ENCODE measurements around the gene KCNK10.

Gene KCNK10, protein sequence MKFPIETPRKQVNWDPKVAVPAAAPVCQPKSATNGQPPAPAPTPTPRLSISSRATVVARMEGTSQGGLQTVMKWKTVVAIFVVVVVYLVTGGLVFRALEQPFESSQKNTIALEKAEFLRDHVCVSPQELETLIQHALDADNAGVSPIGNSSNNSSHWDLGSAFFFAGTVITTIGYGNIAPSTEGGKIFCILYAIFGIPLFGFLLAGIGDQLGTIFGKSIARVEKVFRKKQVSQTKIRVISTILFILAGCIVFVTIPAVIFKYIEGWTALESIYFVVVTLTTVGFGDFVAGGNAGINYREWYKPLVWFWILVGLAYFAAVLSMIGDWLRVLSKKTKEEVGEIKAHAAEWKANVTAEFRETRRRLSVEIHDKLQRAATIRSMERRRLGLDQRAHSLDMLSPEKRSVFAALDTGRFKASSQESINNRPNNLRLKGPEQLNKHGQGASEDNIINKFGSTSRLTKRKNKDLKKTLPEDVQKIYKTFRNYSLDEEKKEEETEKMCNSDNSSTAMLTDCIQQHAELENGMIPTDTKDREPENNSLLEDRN

DNA sequence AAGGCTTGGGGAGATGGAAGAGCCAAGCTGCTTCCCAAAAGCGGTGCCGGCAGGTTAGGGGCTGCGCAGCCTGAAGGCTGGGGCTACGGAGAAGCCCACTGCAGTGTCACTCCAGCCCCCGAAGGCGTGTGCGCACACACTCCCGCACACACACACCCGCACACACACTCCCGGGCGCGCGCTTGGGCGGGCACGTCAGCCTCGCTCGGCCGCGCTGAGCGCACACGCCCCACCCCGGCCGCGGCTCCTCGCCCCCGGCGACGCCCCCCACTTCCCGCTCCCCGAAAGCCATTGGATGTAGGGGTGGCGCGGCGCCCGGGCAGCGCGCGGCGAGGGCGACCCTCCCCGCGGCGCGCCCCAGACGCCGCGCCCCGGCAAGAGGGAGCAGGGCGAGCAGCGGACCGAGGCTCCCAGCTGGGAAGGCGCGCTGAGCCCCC is at the start of gene KCNK10:
Gene KCNK10, minus strand, starts transcription at position 184 of the 437 bp plus-strand sequence. CDS start 471 bp downstream, outside the sequence.
- DNase-seq, result no peak

DNA sequence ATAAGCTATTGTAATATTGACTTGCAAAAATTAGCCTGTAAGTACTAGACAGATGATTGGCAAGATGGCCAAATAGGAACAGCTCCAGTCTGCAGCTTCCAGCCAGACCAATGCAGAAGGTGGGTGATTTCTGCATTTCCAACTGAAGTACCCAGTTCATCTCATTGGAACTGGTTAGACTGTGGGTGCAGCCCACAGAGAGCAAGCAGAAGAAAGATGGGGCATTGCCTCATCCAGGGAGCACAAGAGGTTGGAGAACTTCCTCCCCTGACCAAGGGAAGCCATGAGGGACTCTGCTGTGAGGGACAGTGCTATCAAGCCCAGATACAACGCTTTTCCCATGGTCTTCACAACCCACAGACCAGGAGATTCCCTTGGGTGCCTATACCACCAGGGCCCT is 46.4 kb upstream of the KCNK10 start:
- no peak for DNase-seq

DNA sequence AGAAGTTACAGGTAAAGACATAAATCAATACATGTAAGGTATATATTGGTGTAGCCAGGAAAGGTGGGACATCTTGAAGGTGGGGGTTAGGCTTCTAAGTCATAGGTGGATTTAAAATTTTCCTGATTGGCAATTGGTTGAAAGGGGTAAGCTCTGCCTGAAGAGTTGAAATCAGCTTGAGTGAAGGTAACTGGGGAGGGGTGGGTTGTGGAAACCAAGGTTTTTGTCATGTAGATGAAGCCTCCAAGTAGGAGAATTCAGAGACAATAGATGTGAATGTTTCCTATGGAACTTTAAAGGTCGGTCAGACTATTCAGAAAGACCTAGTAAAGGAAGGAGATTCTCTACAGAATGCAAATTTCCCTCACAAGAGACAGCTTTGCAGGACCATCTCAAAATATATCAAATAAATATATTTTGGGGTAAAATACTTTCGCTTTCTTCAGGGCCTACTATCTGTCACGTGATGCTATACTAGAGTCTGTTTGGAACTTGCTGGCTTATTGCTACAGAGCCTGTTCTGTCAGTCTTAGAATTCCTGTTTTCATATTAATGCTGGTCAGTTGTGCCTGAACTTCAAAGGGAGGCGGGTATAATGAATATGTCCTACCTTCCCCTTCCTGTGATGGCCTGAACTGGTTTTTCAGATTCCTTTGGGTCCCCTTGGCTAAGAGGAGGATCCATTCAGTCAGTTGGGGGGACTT is 41.8 kb upstream of the KCNK10 start:
- DNase-seq, result no peak

DNA sequence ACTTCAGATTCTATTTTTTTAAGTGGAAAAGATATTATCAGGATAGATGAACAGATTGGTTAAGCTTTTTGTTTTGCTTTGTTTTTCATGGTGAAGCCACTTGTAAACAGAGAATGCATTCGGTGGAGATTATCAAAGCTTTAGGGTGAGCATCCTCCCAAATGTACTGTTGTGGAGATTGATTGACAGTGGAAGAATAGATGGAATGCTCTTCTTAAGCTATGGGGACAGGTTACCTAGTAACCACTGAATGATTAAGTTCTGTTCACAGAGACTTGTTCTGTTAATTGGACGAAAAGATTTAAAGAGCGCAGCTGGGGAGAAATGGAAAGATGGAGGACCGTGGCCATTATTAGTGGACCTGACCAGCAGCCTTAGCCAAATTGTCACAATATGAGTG is 40.6 kb upstream of the KCNK10 start:
- no peak for DNase-seq

DNA sequence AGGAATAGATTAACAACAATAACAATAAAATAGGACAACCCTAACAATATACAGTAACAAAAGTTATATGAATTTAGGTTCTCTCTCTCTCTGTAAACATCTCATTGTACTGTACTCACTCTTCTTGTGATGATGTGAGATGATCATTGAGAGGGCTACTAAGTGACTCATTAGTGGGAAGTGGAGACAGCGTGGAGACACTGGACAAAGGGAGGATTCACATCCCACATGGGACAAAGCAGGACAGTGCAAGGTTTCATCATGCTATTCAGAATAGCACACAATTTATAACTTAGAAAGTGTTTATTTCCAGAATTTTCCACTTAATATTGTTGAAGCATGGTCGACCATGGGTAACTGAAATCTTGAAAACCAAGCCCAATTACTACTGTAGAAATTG is 36.4 kb upstream of the KCNK10 start:
- no peak for DNase-seq

DNA sequence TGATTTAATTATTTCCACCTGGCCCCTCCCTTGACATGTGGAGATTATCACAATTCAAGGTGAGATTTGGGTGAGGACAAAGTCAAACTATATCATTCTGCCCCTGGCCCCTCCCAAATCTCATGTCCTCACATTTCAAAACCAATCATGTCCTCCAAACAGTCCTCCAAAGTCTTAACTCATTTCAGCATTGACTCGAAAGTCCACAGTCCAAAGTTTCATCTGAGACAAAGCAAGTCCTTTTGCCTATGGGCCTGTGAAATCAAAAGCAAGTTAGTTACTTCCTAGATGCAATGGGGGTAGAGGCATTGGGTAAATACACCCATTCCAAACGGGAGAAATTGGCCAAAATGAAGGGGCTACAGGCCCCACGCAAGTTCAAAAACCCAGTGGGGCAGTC is 31.3 kb upstream of the KCNK10 start:
- DNase-seq, result no peak

DNA sequence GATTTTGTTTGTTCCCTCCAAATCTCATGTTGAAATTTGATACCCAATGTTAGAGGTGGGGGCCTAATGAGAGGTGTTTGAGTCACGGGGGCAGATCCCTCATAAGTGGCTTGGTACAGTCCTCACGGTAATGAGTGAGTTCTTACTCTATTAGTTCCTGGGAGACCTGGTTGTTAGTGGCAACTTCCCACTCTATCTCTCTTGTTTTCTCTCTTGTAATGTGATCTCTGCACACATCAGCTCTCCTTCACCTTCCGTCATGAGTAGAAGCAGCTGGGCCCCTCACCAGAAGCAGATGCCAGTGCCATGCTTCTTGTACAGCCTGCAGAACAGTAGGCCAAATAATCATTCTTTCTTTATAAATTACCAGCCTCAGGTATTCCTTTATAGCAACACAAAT is 29.6 kb upstream of the KCNK10 start:
- DNase-seq, result no peak

DNA sequence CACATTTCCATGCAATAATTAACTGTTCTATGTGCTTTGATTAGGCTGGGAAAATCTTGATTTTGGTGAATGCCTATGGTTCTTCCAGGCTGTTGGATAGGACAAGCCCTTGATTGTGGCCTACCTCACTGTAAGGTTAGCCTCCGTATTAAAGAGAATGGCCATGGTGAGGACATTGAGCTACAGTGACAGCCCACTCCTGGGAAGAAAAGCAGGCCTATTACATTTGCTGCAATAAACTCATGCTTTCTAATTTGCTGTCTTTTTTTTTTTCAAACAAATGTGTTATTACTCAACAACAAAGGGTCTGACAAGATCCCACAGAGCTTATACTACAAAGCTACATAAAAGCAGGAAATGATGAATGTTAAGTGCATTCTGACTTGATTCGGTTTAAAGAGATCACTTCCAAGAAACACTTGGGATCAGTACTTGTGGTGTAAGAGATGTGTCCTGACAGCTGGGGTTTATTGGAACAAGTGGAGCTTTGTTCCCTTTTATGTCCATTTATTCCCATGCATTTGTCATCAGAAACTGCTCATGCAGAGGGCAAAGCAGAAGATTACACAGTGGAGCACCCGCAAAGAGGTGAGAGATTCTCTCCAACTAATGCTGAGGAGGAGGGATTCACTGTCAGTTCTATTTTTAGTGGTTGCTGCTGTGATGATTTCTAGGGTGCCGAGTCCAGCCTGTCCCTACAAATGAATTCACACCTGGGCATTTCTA is 29.1 kb upstream of the KCNK10 start:
- DNase-seq, result no peak

DNA sequence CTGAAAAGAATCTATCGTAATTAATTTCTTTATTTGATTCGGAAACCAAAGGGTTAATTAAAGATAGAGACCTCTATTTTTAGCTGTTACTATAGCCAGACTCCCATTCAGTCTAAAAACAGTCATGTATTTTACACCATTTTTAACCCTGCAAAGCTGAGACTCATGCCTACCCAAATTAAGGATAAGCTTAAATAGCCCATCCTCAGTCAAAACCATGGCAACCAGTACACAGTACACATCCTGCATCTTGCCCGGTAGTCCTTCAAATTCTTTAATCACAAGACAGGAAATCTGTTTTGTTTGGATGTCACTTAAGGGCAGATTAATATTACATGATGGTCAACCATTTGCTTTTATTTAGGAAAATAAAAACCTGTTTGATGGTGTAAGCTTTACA is 25.5 kb upstream of the KCNK10 start:
- no peak for DNase-seq

DNA sequence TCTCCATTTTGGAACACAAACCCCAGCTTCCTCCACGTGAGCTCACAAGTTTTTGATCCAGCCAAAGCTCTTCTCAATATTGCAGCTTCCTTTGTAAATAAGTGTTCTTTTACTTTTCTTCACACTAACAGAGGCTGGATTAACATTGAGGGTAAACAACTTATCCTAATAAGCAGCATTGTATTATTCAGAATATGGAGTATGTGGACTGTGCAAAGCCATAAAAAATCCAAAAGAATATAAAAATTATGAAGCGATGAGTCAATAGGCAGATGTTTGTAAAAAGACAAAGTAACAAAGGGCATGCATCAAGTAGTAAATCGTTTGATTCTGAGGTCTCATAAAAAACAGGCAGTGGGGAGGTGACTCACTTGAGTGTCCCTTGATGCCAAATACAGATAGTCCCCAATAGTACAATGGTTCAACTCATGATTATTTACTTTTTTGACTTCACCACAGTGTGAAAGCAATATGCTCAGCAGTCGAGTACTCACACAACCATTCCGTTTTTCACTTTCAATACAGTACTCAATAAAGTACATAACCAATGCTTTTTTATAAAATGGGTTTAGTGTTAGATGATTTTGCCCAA is 23.1 kb upstream of the KCNK10 start:
- no peak for DNase-seq

DNA sequence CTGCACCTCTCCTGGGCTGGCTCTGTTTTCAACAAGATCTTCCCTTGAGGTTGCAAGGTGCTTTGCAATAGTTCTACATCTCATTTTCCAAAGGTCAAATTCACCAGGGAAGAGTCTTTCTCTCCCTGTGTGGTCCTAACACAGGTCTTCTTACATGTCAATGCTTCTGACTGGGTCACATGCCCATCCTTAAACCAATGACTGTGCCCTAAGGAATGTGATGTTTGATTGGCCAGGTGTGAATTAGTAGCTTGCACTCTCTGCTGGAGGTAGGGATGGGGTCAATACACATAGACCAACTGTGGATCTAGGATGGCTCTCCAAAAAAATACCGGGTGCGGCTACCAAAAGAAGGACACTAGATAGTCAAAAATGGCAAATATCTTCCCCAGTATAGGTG is 19.9 kb upstream of the KCNK10 start:
- no peak for DNase-seq

DNA sequence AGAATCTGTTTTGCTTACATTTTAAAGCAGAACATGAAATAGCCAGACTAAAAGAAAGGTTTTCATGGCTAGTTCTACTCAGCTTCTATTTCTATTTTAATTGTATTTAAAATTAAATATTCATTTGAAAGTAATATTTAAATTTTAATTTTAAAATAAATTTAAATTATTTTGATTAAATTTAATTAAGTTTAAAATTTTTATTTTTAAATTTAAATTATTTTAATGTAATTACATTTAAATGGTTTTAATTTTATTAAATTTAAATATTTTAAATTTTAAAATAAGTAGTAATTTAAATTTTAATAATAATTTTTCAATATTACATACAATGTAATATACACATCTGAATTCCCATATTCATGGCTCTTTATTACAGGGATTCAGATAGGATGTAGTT is 17.3 kb upstream of the KCNK10 start:
- DNase-seq, result no peak

DNA sequence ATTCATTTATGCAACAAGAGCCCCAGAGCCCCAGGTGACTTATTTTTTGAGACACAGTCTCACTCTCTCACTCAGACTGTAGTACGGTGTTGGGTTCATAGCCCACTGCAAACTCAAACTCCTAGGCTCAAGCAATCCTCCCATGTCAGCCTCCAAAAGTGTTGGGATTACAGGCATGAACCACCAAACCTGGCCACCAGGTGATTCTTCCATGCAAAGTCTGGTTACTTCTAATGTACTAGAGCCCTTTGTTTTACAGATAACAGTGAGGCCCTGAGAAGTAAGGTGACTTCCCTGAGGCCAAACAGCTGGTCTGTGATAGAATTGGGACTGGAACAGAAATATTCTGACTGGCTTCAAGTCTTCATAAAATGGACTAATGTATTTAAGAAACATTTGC is 10.0 kb upstream of the KCNK10 start:
- no peak for DNase-seq

DNA sequence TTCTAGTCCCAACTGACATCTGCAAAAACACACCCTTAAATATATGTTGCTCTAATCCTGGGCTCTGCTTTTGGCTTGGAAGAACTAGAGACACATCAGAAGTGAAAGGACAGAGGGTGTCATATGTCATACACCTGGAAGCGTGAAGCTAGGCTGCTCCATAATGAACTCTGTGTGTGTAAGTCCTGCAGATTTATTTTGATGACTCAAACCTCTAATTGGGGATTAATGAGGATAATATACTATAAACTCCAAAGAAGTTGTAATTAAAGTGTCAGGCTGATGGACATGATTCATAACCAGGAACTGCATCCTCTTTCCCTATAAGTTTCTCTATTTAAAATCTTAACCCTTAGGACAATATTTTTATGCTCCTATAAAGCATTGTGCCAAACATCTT is 4.4 kb upstream of the KCNK10 start:
- DNase-seq, result no peak

DNA sequence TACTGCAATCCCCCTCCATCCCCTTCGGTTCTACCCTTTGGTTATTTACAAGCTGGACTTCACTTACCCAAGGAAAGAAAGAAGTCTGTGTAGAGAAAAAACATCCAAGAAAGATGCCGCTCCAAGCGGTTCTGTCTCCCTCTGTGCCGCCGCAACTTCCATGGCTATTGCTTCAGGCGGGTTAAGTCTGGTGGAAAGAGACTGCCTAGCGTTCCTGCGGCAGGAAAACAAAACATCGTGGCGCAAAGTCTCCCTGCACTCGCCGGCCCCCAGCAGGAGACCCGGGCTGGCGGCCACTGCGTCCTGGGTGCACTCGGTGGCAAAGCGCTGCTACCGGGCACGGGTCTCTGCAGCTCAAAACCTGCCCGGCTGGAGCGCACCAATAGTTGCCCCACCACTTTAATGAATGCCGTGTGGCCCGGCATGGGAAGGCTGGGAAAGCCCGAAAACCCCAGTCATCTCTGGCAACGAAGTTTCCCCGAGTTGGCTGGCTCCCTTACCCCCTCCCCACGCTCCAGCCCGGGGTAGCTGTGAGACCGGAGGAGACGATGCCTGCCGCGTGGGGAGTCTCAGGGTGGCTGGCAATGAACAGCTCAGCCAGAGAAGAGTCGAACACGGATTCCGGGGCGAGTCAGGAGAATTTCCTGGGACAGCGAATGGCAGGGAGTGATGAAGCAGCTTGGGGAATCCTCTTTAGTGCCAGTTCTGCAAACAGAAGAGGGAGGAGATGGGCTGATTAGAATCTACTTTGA is 3.5 kb upstream of the KCNK10 start:
- no peak for DNase-seq

DNA sequence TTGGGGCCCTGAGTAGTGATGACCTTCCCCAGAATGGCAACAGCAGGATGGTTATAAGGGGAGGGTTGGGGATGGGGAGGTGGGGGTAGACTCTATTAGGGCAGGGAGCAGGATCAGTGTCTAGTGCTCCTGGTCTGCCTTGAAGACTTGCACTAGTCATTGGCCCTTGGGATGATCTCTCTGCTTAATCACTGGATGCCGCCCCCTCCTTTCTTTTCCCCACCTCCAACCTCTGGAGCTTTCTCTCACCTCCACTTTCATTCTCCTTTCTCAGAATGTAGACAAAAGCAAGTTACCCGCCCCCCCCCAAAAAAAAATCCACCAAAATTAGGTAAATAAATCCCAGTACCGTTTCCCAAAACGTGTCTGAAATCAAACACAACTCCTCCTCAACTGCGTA is 2.8 kb upstream of the KCNK10 start:
- no peak for DNase-seq

DNA sequence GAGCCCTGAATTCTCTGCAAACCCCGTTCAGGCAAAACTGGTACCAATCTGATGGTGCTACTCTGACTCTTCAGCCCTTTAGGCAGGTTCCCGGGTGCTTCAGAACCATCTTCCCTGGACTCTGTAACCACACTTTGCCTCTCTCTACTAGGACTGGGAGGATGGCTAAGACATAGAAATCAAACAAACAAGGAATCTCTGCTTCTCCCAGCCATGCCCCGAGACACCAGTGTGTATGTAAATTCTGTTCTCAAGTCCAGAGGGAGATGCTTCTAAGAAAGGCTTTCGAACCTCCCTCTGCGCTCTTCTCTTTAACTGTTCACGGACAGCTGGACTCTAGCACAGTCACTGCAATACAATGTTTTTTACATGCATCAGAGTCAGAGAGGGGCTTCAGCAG is 1.9 kb upstream of the KCNK10 start:
- DNase-seq, result no peak

DNA sequence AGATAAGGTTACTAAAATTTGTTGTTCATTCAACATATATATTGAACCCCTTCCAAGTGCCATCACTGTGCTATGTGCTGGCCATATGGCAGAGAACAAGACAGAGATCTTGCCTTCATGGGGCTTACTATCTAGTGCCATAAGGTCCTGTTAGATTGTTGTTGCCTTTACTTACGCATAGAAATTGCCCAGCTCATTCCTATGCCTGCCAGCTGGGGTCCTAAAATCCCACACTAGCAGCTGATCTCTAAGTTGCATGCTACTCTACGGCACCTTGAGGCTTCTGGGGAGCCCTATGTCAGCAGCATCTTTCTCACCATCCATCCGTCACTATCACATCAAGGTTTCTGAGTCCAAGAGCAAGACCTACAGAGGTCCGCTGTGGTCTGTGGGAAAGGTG is 1.4 kb upstream of the KCNK10 start:
- no peak for DNase-seq

DNA sequence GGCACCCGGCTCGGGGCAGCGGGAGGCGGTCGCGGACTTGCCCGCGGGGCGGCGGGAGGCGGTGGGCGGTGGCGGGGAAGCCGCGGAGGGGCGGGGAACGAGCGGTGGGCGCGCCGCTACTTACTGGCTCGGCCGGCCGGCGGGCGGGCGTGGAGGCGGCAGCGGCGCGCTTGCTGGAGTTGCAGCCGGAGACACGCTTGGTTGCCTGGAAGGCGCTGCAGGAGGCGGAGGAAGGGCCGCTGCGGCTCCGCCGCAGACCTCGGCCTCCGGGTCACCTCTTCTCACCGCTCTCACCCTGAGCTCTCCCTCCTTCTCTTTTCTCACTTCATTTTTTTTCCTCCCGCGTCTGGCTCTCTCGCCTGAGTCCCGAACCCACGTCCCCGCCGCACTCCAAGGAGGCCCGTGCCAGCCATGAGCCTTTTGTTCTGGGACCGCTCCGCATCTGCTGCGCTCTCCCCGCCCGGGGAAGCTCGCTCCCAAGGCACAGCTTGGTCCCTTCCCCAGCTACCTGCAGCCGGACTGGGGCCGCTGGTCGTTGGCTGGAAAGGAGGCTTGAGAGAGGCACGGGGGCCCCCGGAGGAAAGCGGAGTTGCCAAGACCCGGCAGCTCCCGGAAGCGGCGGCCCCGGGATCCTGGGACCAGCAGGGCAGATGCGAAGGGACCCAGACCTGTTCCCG is 592 bp upstream of the KCNK10 start:
- DNase-seq, result no peak

DNA sequence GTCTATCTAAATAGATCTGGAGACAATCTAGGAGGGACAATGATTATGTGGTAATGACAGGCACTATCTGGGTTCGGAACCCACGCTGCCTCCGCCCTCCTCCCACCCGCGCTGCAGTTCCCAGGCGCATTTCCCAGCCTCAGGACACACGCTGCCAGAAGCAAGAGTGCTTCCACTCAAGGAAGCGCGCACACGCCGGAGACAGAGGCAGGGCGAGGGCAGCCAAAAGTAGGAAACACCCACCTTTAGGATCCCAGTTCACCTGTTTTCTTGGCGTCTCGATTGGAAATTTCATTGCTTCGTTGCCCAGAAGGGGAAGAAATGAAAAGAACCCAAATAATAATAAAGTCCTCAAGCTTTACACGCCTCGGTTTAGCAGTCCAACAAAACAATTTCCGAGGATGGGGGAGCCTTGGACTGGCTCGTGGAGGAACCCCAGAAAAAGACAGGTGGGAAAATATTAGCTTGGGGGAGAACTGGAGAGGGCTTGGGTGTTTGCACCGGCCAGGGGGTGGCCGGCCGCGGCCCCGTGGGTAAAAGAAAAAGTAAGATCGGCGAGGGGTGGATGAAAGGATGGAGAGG is 474 bp downstream of the KCNK10 start:
- no peak for DNase-seq
